Measurements from ENCODE around the gene ATP10D.

DNA sequence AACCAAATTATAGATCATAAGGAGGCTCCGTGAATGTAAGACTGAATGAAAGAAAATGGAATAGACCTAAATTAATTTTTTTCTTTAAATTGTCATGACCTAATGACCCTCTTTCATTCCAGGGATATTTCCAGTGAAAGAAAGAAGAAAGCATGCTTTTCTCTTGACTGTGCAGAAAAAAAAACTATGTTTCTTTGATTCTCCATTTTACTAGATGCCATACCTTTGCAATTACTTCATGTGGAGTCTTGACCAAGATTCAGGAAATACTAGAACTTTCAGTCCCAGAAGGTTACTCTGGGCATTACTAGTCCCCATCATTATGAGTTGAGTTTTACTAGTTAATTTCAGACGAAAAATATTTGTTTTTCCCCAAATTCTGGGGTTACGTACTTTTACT lies 15.1 kb upstream of the ATP10D start:
- TF ChIP-seq CTCF (IDR thresholded peaks at IDR 0.05) (no peak), POLR2A (IDR thresholded peaks at IDR 0.05) (no peak)
